HG03354 (cell line): ENCODE measurements around the gene GAS2.

Source experiments
- ATAC-seq: cut with Tn5 transposase; IDR thresholded peaks from one replicate; pipeline ENCODE4 v1.9.1; 2021; ENCODE audit warnings: mild to moderate bottlenecking; ENCODE audit not compliant: unreplicated experiment, poor library complexity, severe bottlenecking

GAS2 gene

DNA sequence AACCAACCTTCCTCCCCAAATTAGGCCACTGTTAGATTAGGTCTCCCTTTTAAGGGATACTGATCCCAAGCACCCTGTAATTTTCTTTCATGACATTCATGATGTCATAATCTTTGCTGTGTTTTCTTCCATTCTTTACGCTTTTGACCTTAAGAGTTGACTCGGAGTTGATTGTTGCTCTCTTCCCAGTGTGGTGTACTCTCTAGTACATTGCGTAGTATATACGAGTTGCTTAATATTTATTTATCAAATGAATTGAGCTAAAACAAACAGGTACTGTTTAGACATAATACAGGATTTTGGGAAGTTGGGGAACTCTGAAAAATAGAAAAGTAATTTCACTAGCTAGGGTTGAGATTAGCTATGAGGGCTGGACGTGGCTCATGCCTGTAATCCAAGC lies 113.4 kb downstream of the GAS2 start:
- no peak for ATAC-seq

DNA sequence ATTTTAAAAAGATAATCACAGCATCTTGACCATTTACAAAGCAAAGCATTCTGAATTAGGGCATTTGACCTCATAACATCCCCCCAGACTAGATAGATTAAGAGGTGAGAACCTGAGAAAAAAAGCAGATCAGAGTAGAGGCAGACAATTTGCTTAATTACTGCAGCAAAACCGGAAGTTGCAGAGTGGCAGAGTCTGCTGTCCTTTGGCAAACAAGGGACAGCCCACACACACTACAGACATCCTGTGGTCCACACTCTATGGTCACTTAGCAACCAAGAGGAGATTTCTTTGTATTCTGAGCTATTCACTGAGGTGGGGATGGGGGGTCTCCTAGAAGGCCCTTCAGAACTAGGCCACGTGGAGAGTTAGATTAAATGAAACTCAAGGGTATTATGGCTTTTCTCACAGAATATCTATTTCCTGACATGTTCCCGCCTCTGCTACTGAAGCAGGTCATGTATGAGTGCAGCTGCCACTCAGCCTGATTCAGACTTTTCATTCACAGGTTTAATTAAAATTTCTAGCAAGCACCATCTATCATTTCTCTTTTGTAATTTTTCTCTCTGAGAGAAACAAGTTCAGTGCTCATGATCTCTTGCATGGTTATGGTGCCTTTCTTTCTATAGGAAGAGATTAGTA lies 114.7 kb downstream of the GAS2 start:
- ATAC-seq, result peak; percentile 98

DNA sequence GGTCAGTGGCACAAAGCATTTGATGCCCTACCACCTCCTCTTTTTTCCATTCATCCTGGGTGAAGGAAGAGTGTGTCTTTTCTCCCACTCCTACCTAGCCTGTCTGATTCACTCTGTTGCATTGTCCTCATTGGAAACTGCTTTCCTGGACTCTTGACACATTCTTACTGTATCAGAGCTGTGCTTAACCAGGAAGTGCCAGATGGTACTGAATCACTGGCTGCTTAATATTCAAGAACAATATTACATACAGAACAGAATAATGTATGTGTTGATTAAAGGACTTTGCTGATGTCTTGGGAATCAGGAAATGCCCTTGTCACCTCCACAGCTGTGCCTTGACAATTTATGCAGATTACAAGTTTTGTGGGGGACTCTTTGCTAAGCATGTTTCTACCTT lies 118.8 kb downstream of the GAS2 start:
- no peak for ATAC-seq

DNA sequence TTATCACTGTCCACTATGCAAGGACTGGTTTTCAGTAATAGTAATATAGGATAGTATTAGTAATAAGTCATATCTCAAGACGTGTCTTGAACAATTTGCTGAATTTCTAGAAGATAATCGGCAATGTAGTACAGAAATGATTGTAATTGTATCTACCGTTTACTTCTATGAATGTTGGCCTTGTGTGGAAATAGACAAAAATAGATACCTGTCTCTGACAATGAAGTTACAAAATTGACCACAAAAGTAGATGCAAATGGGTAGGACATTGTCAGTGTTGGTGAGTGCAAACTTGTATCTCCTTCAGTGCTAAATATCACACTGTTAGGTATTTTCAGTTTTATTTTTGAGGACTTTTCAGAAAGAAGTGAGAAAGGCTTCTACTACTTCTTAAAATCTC lies 120.1 kb downstream of the GAS2 start:
- peak; percentile 92 for ATAC-seq

DNA sequence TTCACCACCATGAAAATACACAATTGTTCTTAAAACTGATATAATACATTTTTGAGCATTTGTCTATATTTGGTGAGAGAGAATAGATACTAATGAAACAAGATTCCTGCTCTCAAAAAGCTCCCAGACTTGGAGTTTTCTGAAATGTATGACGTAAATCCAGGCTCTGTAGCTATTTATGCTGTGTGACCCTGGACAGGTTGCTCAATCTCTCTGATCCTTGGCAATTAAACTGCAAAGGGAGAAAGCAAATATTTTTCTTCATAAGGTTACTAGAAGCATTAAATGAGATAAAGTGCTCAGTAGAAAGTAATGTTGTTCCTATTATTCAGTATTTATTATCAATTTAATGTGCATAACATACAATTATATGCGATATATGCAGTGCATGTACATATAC lies 120.6 kb downstream of the GAS2 start:
- ATAC-seq, result no peak

DNA sequence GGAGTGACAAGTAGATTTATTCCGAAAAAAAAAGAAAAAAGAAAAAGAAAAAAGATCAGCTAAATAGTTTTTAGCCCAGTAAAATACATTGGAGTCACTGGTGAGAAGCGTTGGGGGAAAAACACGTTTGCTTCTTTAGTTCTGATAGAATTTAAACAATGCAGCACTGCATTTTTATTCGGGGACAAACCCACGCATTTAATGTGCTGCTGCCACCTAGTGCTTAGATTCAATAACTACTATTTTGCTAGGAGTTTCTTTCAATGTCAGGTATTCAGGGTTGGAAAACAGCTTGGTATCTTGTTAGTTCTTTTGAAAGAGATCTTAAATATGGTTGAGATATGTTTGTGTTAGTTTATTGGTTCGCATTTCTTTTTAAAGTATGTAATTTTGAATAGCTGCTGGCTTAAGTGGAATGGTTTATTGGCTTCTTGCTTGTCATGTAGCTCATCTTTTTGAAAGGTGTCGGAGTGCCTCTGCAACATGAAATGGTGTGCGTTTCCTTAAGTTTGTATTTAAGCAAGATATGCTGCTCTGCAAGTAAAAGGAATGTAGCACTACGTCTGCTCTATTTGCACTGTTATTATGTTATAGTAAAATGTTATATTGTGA lies 121.2 kb downstream of the GAS2 start:
- ATAC-seq, result peak; percentile 61

DNA sequence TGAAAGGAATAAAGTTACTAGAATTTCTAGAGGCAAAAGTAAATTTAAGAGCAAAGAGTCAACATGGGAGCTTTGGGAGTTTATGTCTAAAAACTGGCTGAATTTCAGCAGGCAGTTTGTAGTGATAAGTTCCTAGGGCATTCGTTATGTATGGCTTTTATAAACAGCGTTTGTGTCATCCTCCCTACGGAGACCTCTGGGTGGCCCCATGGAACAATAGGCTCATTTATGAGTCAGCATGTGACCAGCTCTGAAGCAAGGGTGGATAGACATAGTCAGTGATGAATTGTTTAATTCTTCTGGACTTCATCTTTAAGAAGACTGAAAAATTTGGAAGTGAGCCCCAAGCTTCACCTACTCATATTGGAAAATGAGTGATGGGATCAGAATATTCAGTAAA lies 126.1 kb downstream of the GAS2 start:
- ATAC-seq, result no peak

DNA sequence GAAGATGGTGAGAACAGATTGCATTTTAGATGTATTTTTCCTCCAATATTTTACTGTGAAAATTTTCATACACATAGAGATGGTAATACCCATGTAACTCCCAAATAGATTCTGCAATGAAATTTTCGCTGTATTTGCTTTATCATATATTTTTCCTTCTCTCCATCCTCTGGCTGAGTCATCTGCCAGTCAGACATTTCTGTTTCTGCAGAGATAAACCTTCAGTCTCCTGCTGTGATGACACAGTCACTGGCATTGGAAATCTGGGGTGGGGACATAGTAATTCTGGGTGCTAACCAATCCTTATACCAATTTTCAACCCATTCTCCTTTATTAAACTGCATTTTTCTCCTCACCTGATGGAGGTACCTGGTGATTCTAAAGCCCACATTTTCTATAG lies 129.5 kb downstream of the GAS2 start:
- ATAC-seq, result no peak

DNA sequence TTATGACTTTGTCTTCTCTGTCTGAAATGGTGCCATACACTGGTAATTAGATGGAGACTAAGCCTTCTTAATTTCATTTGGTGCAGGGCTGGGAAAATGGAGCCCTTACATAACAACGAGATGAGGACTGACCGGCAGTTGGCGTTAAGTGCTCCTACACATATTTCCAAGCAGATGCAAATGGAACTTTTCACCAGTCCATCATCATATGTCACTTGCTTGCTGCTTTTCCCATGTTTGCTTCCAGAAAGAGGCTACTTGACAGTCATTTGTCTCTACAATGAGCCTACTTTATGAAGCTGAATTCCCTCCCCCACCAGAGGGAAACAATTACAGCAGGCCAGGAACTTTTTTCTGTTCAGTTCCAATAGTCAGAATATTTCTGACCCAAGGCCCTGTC lies 130.6 kb downstream of the GAS2 start:
- ATAC-seq, result no peak

DNA sequence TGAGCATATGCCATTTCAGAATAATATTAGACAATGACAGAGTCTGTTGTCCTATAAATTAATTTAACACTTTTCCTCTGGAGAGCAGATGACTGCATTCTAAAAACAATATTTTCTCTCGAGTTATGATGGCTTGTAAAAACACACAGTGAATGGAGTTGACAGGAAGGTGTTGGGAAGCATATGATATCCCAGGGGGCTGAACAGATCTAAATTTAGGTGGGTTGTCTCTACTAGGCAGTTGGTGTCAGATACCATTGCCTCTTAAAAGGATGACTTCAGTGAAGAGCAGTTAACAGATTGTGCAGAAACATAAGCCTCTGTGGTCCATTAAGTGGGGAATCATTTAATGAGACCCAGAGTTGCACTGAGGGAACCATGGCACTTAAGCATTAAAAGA lies 132.5 kb downstream of the GAS2 start:
- ATAC-seq, result no peak

DNA sequence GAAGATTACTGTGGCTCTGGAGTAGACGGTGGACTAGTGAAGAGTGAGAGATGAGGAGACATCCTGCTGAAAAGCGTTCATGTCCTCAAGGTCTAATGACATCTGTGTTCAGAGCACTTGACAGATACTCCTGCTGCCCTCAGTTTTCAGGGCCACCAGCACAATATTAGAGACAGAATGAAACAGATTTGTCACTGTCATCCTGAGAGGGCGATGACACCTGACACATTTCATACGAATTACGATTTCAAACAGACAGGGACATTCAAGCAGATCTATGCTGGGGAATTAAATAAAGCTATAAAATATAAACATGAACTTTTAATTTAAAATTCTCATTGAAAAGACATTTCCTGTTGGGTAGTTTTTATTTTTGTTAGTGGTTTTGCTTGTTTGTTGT lies 134.1 kb downstream of the GAS2 start:
- ATAC-seq, result no peak

DNA sequence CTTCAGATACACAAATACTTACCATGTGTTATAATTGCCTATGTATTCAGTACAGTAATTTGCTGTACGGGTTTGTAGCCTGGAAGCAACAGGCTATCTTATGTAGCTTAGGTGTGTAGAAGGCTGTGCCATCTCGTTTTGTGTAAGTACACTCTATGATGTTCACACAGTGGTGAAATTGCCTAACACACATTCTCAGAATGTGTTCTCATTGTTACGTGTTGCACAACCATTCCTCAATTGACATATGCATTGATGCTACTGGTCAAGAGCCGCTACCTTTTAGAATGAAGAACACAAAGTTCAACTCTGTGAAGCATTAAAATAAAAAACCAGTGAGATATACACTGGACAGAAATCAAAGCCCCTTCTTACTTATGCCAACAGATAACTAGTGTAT lies 136.4 kb downstream of the GAS2 start:
- ATAC-seq, result no peak

DNA sequence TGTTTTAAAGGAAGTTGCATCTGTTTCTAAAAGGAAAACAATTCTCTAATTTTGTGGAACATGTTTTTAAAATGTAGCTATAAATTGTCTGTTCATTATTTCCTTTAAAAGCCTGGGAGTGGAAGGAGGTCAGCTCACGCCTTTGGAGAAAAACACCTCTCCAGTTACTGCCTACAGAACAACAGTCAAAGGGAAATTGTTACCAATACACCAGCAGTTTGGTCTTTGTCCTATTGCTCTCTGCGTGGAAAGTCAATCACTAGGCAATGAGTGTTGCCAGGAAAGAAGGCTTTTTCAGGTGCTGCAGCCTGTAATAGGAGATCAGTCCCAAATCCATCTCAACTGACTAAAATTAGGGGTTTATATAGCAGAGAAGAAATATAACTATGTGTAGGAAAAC lies 141.0 kb downstream of the GAS2 start:
- no peak for ATAC-seq

DNA sequence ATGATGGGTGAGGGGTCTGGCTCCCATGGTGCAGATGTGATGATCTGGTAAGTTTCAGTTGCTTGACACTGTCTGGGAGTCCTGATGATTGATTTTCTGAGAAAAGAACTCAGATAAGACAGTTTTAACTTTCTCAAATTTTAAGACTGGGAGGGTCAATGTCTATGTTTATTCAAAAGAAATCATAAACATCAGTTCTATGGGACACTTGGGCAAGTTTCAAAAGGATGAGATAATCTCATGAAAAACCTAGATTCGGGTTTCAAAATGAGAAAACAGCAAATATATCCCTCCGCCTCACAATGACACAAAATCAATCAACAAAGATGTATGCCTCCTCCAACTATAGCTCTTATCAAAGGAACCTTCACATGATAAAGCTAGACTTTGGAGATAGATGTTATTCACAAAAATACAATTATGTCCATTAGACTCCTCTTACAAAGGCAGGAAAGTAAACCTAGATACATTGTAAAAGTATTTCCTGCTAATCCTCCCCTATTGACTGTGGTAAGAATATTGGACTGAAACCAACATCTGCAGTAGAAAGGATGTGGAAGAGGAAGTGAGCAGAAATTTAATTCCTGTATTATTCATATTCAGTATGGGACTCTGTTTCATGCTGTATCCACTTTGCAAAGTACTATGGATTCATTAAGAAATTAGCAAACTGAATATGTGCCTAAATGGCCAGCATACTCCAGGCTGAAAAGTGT lies 141.6 kb downstream of the GAS2 start:
- peak; percentile 97 for ATAC-seq

DNA sequence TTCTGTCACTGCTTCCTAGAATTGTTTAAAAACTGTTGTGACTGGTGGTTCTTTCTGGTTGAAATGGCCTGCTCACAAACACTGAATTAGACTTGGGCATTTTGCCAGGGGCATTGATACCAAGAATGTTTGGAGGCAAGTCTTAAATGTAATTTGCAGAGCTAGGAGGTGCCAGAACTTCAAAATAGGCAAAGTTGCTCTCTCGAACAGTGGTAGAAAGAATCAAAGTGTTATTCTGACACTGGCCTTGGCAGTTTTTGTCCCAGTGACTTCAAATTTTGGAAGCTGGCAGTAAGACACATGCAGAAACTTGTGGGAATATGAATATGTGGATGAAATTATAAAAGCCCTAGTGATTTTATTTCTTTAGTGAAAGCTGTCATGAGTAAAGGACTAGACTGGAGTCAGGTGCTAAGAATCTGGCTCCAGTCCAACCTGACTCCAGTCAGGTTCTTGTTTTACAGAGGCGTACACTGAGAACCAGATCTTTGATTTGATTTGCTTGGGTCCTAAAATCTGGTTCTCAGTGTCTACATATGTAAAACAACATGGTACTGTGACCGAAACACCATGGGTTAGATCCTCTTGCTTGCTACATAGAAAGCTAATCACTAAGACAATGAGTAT lies 142.3 kb downstream of the GAS2 start:
- peak; percentile 47 for ATAC-seq

DNA sequence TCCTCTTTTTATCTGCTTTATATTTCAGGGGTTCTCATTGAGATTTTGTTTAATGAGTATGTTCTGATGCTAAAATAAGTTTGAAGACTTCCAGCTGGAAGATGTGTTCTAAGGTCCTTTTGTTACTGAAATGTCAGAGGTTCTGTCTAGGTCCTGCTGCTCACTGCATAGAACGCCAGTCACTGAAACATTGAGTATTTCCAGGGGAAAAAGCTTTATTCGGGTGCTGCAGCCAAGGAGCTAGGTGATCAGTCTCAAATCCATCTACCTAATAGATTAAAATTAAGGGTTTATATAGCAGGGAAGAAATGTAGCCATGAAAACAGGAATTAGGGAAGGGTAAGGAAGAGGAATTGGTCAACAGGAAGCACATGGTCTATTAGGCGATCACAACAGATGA lies 143.5 kb downstream of the GAS2 start:
- ATAC-seq, result no peak

DNA sequence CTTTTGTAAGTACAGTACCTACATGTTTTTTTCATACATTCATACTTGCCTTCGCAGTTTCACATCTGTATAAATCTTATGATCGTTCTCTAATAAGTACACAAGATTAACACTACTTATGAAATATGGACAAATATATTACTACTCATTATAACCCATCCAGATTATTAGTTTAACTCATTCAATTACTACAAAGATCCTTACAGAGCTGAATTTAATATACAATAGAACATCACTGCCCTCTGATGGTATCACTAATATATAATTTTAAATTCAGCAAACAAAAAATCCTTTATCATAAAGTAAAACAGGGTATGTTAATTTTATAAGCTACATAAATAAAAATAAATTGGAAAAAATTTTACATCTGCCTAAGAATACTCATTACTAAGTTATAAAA lies 155.8 kb downstream of the GAS2 start:
- ATAC-seq, result no peak

DNA sequence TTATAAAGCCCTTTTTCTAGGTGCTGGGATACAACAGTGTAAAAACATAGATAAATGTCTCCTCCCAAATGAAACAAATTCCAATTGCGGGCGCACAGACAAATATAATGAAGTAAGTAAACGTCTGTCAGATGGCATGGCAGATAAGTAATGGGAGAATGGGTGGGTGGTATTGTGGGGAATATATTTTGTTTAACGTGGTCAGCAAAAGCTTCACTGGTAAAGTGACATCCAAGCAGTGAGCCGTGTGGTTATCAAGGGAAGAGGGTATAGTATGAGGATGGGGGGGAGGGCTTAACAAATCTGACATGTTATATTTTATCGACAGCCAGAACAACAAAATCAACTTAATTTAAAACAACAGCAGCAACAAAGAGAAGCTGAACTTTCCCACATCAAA lies 162.0 kb downstream of the GAS2 start:
- ATAC-seq, result no peak

DNA sequence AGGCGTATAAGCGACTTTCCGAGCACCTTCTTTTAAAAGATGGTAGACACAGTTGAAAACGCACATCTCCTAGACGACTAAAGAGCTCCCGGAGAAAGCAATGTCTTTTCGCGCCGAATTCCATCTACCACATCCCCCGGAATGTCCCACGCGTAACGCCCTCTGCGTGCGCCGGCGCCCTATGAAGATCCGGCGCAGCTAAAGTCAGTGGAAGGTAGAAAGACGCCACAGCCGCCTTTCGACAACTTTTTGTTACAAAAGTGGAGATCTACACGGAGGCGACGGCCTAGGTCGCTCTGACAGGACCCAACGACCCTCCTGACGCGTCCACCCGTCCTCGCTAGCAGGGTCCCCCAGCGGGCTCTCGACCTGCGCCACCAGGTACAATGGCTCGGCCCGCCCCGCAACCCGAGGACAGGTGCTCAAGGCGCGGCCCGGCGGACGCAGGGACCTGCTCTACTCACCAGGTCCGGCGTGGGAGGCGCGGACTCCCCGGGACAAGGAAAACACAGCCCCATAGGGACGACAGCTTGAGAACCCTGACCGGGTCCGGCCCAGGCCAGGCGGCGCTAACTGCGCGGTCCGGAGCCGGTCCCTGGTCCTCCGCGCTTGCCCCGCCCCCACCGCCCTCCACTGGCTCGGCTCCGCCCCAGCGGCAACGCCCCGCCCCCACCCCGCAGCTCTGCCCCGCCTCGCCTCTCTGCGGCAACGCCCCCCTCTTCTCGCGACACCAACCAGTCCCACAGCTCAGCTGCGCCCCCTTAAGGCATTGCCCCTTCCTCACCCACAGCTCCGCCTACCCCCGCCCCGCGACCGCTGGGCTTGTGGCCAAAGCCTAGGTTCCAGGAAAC lies 163.0 kb downstream of the GAS2 start, which contains the start of gene SVIP:
Gene SVIP, minus strand, starts transcription at position 571 of the 851 bp plus-strand sequence. Its CDS starts 53 bp downstream, at position 518.
- ATAC-seq, result peak; percentile 94

DNA sequence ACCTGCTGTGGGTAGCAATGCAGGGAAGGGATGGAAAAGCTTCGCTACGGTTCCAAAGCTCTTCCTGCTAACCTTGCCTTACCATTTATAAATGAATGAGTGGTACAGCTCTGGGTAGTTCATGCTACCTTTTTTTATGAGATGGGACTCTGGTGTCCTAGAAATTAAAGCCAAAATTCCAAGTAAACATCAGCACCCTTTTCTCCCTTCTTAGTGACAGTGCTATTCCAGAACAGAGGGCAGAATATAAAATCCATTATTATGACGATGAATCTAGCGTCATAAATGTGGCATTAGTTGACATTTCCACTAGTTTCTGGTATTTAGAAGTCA lies 163.6 kb downstream of the GAS2 start:
- no peak for ATAC-seq
